Activated CD4-positive, alpha-beta T cell treated with anti-CD3 and anti-CD28 coated beads, Interleukin-2, Interleukin-4, amounts not matched to agents 100 ng/mL and 50 ng/mL, durations not matched to agents 16 hours and 8 hours (primary cell): ENCODE data around the gene GRIA3.
A peak's percentile ranks its signal among the peaks of the same experiment; 100 is the strongest.
"Not testable (repeated sequence)": the region's sequence is repeated elsewhere in the genome, so short reads cannot be mapped to it uniquely, and the experiment has no call there.

ENCODE experiments used
- DNase-seq: peaks from one replicate; pipeline ENCODE4 v3.0.0-alpha.2; 2020; ENCODE audit warnings: low spot score

The GRIA3 gene

GRCh38 chrX:123277347-123277746, 93.3 kb downstream of the GRIA3 start:
- no peak for DNase-seq

- no peak for DNase-seq
Observed at GRCh38 chrX:123277821-123278220, 93.7 kb downstream of the GRIA3 start.

- no peak for DNase-seq
Observed at GRCh38 chrX:123282241-123282640, 98.2 kb downstream of the GRIA3 start.

DNA sequence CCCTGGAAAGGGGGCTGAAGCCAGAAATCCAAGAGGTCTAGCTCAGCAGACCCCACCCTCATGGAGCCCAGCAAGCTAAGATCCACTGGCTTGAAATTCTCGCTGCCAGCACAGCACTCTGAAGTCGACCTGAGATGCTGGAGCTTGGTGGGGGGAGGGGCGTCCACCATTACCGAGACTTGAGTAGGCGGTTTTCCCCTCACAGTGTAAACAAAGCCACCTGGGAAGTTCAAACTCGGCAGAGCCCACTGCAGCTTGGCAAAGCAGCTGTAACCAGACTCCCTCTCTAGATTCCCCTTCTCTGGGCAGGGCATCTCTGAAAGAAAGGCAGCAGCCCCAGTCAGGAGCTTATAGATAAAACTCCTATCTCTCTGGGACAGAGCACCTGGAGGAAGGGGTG, 99.3 kb downstream of the GRIA3 start:
- DNase-seq: not testable (repeated sequence)

DNA sequence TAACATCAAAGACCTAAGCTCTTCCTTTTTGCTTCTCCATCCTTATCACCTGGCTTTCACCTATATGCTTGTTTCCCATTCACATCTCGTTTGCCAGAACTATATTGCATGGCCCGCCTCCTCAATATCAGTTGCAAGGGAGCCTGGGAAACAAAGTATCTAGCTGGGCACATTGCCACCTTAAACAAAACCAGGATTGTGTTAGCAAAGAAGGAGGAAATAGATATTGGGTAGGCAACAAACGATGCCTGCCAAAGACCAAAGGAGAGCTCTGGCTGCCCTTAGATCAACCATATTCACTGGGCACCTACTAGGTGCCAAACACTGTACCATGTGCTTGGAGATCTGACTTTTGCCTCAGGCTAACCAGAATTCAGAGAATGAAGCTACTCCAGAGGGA, 107.5 kb downstream of the GRIA3 start:
- no peak for DNase-seq

DNA sequence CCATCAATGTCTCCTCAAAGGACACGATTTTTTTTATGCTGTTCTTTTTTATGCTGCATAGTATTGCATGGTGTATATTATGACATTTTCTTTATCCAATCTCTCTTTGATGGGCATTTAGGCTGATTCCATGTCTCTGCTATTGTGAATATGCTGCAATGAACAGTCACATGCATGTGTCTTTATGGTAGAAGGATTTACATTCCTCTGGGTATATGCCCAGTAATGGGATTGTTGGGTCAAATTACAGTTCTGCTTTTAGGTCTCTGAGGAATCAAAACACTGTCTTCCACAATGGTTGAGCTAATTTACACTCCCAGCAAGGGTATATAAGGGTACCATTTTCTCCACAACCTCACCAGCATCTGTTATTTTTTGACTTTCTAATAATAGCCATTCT, 113.9 kb downstream of the GRIA3 start:
- no peak for DNase-seq

- no peak for DNase-seq
Observed at GRCh38 chrX:123303429-123303828, 119.4 kb downstream of the GRIA3 start.

DNA sequence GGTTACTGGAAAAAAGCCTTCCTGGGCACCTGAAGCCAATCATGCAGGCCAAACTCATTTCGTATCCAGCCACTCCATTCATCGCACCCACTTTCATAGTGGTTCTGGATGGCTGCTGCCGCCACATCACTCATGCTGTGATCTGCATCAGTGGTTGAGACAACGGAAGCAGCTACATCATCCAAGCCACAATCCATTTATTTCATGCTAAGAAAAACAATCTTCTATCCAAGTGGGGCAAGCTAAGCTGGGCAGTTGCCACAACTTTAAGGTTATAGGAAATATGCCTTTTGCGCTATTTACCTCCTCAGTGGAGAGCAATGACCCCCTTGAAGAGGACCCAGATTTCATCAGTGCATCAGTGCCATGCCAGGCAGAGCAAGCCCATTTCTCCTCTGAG, 124.6 kb downstream of the GRIA3 start:
- DNase-seq: no peak

DNA sequence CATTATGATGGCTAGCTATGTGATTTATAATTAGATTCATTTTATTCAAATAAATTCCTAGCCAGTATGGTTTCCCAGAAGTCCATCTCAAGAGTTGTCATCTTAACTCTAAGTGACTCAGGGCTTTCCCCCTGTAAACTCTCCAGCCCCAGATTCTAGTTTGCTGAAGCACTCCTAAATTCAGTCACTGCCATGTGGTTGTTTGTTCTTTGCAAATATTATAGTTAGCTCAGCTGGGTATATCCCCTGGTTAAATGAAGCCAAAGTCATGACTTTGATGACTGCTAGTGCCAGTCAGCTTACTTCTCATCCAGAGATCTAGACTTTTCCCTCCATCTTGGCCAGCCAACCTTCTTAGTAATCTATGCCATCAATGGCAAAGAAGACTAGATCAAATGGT, 126.0 kb downstream of the GRIA3 start:
- no peak for DNase-seq

GRCh38 chrX:123311486-123311885, 127.4 kb downstream of the GRIA3 start:
- DNase-seq: no peak

GRCh38 chrX:123313486-123313885, 129.4 kb downstream of the GRIA3 start:
- no peak for DNase-seq

DNA sequence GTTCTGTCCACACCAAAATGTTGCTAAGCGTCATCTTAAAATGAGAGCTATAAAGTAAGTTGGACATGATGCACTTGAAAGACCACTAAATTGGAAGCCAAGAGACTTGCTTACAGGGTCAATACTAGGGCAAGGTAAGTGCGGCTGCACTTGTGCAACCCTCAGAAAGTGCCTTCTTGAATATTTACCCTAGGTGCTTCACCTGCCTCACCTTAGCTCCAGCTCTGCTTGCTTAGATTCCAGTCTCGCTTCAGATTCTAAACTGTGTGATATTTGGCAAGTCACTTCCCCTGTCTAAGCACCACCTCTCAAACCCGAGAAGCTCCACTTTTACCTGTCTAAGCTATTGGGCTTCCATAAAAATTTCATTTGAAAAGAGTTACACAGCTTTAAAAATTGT, 136.5 kb downstream of the GRIA3 start:
- no peak for DNase-seq

GRCh38 chrX:123322536-123322935, 138.5 kb downstream of the GRIA3 start:
- no peak for DNase-seq

- DNase-seq: no peak
Observed at GRCh38 chrX:123324625-123325024, 140.5 kb downstream of the GRIA3 start.

DNA sequence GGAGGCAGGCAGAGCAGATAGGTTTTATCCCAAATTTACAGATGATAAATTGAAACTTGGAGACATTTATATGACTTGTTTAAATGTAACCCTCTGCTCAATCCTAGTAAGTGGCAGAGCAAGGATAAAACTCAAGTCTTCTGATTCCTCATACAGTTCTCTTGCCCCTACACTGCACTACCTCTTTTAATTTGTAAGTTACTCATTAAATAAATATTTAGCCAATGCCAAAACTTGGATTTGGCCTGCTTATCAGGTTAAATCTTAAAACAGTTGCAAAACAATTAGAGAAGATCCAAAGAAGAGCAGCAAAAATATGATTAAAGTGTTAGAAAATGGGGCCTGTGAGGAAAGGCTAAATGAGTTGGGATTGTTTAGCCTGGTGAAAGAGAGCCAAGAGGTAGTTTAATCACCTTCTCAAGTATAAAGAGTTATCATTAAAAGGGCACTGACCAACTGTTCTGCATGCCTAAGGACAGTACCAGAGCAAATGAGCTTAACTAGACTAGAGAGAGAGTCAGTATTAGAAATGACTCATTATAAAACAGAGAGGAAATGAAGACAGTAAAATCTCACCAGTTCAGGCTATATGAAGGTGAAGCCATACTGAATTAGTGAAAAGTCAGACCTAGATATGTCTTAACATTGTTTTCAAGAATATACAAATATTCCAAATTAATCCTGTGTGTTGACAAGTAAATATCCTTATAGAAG, 146.3 kb downstream of the GRIA3 start:
- no peak for DNase-seq

- DNase-seq: no peak
Observed at GRCh38 chrX:123331349-123331748, 147.3 kb downstream of the GRIA3 start.

DNA sequence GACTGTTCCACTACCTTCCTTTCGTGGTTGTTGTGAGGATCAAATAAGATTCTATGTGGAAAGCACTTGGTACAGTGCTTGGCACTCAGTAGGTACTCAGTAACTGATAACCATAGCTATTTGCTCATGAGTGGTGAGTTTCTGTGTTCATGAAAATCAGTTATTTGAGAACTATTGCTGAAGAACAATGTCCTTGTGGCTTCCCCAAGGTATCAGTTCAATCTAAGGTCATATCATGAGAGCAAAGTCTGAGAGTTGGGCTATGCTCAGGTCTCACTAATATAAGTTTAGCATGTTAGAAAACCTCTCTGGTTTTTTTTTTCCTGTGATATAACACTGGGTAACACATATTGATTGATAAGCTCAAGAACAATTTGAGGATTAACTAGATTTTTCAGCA, 147.8 kb downstream of the GRIA3 start:
- DNase-seq: no peak

GRCh38 chrX:123336666-123337065, 152.6 kb downstream of the GRIA3 start:
- no peak for DNase-seq

GRCh38 chrX:123337886-123338639, 154.0 kb downstream of the GRIA3 start:
- no peak for DNase-seq

- DNase-seq: peak; percentile 6
Observed at GRCh38 chrX:123339221-123339905, 155.3 kb downstream of the GRIA3 start.

DNA sequence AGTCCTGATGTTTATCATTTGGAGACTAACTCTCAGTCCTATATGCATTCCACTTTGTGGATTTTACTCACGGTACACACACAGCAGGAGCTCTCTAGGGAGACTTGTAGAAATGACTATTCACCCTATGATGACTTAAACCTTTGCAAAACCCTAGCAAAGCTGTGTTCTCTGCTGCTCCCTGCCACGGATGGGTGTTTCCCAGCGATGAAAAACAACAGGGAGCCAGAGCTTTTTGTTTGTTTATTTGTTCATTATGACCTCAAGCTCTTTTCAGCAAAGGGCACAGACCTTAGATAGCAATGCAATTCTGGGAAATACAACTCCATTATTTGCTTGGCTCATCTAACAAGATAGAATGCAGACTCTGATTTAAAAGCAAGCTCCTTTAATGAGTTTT, 156.6 kb downstream of the GRIA3 start:
- no peak for DNase-seq

DNA sequence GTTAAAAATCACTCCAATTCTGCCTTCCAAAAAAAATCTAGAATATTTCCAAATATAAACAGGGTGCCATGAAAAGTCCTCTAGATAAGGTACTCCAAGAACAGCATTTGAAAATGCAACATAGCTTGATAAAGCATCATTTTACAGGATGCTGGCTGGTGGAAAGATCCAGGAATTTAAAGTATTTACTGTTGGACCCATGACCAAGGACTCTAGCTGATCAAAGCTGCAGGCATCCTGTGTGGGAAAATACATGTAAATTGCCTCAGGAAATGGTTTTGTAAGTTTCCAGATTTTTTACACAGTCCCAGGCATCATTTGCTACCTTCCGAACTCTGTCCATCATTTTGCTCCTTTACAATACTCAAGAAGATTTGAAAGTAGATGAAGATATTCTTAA, 164.4 kb downstream of the GRIA3 start:
- no peak for DNase-seq

DNA sequence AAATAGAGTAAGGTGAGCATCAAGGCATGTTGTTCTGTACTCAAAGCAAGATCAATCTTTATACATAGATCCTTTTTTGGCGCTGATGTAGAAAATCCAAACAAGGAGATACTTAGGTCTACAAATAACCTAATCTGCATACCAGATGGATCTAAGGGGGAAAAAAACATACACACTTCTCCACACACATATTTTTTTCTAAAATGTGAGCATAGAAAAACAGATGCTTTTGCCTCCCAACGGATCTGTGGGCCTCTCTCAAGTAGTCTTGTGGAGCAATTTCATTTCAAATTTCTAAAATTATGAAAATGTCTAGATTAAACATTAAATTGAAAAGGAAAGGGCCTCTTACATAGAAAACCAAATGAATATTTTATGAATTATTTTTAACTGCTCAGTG, 166.1 kb downstream of the GRIA3 start:
- DNase-seq: no peak
